PC-3 (cell line): ENCODE measurements around the gene ZNF10. TPM values are rescaled to one million over a fixed set of nuclear protein-coding genes. Genes with fewer than 3 reads are reported as not detected.

Source experiments
- ATAC-seq: fragments of 200-7000 bp; cut with Tn5 transposase; 2 replicates; pipeline ENCODE4 v1.9.1; 2020; ENCODE audit warnings: mild to moderate bottlenecking, moderate library complexity
- BruUV-seq: library from RNA; stranded (reverse); fragments of 400-500 nt; replicated peaks from 2 replicates; lab custom pipeline; 2021; lab: Mats Ljungman, UMichigan
- CTCF ChIA-PET: fragments of 300-600 bp; sonication (Branson Sonifier 250); formaldehyde crosslinking; loops from one replicate; lab custom pipeline; 2022; ENCODE audit warnings: antibody characterized with exemption; lab: Charles Lee
- POLR2A ChIA-PET: fragments of 300-600 bp; sonication (Branson Sonifier 250); formaldehyde crosslinking; loops from one replicate; lab custom pipeline; 2022; ENCODE audit warnings: antibody characterized with exemption; ENCODE audit not compliant: unreplicated experiment; lab: Charles Lee
- DNase-seq: peaks from one replicate; pipeline ENCODE4 v3.0.0-alpha.2; 2015
- H2AFZ ChIP-seq: fragments of 300-600 bp; sonication (generic); 2 replicates; pipeline ENCODE4 v1.6.0; 2016; ENCODE audit warnings: antibody characterized with exemption, low read length
- H3F3A ChIP-seq: fragments of 300-600 bp; sonication (generic); one replicate; pipeline ENCODE4 v1.6.0; 2017; ENCODE audit warnings: antibody characterized with exemption, low read length, control low read depth, mild to moderate bottlenecking; ENCODE audit not compliant: unreplicated experiment
- H3K27ac ChIP-seq: fragments of 300-600 bp; sonication (generic); 2 replicates; pipeline ENCODE4 v1.5.1; 2016; ENCODE audit warnings: mild to moderate bottlenecking, low read length
- H3K27me3 ChIP-seq: fragments of 300-600 bp; sonication (generic); 2 replicates; pipeline ENCODE4 v1.6.1; 2016; ENCODE audit warnings: low read length, mixed read lengths
- H3K36me3 ChIP-seq: fragments of 300-600 bp; sonication (generic); 2 replicates; pipeline ENCODE4 v1.6.1; 2016; ENCODE audit warnings: low read depth, mixed run types, low read length, mixed read lengths
- H3K4me1 ChIP-seq: fragments of 300-600 bp; sonication (generic); 2 replicates; pipeline ENCODE4 v1.5.1; 2016; ENCODE audit warnings: low read length; ENCODE audit not compliant: insufficient read depth
- H3K4me2 ChIP-seq: fragments of 300-600 bp; sonication (generic); 2 replicates; pipeline ENCODE4 v1.6.0; 2016; ENCODE audit warnings: low read length
- H3K4me3 ChIP-seq: fragments of 300-600 bp; sonication (generic); 2 replicates; pipeline ENCODE4 v1.5.1; 2016; ENCODE audit warnings: mild to moderate bottlenecking, low read length, mixed read lengths
- H3K79me2 ChIP-seq: fragments of 300-600 bp; sonication (generic); 2 replicates; pipeline ENCODE4 v1.6.1; 2017; ENCODE audit warnings: low read length, mixed read lengths
- H3K9ac ChIP-seq: fragments of 300-600 bp; sonication (generic); 2 replicates; pipeline ENCODE4 v1.6.0; 2016; ENCODE audit warnings: mild to moderate bottlenecking, low read length
- H3K9me2 ChIP-seq: fragments of 300-600 bp; sonication (generic); replicated peaks from 2 replicates; pipeline ENCODE4 v1.6.1; 2016; ENCODE audit warnings: mixed run types, low read length, mixed read lengths
- H3K9me3 ChIP-seq: fragments of 300-600 bp; sonication (generic); 2 replicates; pipeline ENCODE4 v1.6.1; 2016; ENCODE audit warnings: low read length, mixed read lengths
- H4K20me1 ChIP-seq: fragments of 300-600 bp; sonication (generic); 2 replicates; pipeline ENCODE4 v1.6.1; 2016; ENCODE audit warnings: low read length, mixed read lengths
- EZH2 ChIP-seq: fragments of 300-600 bp; sonication (generic); IDR thresholded peaks from one replicate; pipeline ENCODE4 v1.6.1; 2017; ENCODE audit warnings: antibody characterized with exemption, mild to moderate bottlenecking, low read length; ENCODE audit not compliant: unreplicated experiment
- EZH2phosphoT487 ChIP-seq: fragments of 300-600 bp; sonication (generic); IDR thresholded peaks from 2 replicates; pipeline ENCODE4 v1.6.1; 2018; ENCODE audit warnings: mild to moderate bottlenecking, antibody characterized with exemption, low read length, borderline replicate concordance
- intact Hi-C: fragments of 100-400 bp; cut with micrococcal nuclease; formaldehyde crosslinking; loops from 2 replicates; pipeline ENCODE4 v1.9.0; 2023
- total RNA-seq: library from RNA; depleted of rRNA; stranded (reverse); fragments of >200 nt; gene quantifications from 2 replicates; pipeline ENCODE4 v1.2.3, GENCODE V29; 2014
- TF ChIP-seq, protein P1 (sequence below): fragments of 300-600 bp; sonication (generic); conservative IDR thresholded peaks from 2 replicates; pipeline ENCODE4 v1.5.1; 2017; ENCODE audit warnings: antibody characterized with exemption, low read depth, mild to moderate bottlenecking, low read length

ZNF10 gene
- total RNA-seq, 1 experiment from 2014 or later, result 1.9 TPM

DNA sequence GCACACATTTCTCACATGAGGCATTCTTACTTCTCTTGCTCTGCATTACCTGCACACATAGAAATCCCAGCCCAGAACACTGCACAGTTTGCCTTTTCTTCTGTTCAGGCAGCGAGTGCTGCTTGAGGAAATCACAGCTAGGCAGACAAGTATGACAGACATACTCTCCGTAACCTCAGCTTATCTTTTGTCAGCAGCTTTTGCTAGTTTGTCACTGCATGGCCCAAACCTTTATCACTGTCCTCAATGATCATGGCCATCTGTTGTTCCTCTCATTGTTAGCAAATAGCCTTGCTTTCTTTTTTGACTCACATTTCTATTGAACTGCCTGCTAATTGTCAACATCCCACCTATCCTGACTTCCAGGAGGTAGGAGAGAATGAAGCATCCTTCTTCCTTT lies 5.3 kb downstream of the ZNF10 start:
- CTCF ChIA-PET, result no interaction called here
- Histone ChIP-seq H3K79me2 (no peaks in the 10 kb centered on the region), H3K9me2 (no peaks in the 10 kb centered on the region), H3K9ac (no peak overlapping the region), H3K4me2 (no peak overlapping the region), H4K20me1 (no peaks in the 10 kb centered on the region), H3K27me3 (no peaks in the 10 kb centered on the region), H3K27ac (no peak overlapping the region), H3K9me3 (peaks cover 53% of the 10 kb centered on the region), H3K36me3 (peaks cover 75% of the 10 kb centered on the region), H3K4me3 (no peak overlapping the region), H3K4me1 (no peaks in the 10 kb centered on the region), H2AFZ (no peak overlapping the region), H3F3A (no peaks in the 10 kb centered on the region)
- no TSS peak for BruUV-seq
- no peak for DNase-seq
- TF ChIP-seq EZH2phosphoT487 (no peak), EZH2 (no peak)
- TF ChIP-seq, protein P1, sequence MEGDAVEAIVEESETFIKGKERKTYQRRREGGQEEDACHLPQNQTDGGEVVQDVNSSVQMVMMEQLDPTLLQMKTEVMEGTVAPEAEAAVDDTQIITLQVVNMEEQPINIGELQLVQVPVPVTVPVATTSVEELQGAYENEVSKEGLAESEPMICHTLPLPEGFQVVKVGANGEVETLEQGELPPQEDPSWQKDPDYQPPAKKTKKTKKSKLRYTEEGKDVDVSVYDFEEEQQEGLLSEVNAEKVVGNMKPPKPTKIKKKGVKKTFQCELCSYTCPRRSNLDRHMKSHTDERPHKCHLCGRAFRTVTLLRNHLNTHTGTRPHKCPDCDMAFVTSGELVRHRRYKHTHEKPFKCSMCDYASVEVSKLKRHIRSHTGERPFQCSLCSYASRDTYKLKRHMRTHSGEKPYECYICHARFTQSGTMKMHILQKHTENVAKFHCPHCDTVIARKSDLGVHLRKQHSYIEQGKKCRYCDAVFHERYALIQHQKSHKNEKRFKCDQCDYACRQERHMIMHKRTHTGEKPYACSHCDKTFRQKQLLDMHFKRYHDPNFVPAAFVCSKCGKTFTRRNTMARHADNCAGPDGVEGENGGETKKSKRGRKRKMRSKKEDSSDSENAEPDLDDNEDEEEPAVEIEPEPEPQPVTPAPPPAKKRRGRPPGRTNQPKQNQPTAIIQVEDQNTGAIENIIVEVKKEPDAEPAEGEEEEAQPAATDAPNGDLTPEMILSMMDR, result no peak
- POLR2A ChIA-PET, result no interaction called here
- intact Hi-C loops, result no loop called here
- ATAC-seq, result no peak

DNA sequence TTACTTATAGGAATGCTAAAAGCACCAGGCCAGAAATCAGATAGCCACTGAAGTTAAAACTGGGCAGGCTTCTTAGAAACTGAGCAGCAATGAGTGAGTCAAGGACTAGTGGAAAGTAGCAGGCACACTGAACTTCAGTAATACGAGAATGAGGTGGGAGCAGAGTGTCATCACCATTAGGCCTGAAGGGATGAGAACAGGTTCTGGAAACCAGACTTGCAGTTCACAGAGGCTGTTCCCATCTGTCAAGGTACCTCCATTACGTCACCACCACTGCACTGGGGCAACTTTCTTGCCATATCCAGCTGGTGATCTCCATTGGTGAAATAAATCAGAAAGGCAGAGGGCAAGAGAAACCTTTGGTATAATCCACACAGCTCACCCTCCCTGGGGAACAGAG lies 15.6 kb downstream of the ZNF10 start:
- intact Hi-C loops, result no loop called here
- no peaks in the 10 kb centered on the region for H4K20me1 ChIP-seq
- H3K4me1 ChIP-seq, result no peaks in the 10 kb centered on the region
- no peaks in the 10 kb centered on the region for H3K9me2 ChIP-seq
- peaks cover 33% of the 10 kb centered on the region for H3K9me3 ChIP-seq
- no peak overlapping the region for H3K4me3 ChIP-seq
- no peaks in the 10 kb centered on the region for H3K79me2 ChIP-seq
- H3K36me3 ChIP-seq, result peaks cover 72% of the 10 kb centered on the region
- H2AFZ ChIP-seq, result no peak overlapping the region
- H3K27ac ChIP-seq, result no peak overlapping the region
- CTCF ChIA-PET, result no interaction called here
- ATAC-seq (no peak), DNase-seq (no peak)
- no peaks in the 10 kb centered on the region for H3K27me3 ChIP-seq
- no peak overlapping the region for H3K4me2 ChIP-seq
- no peak for TF ChIP-seq EZH2phosphoT487
- no peak for TF ChIP-seq EZH2
- no peaks in the 10 kb centered on the region for H3F3A ChIP-seq
- BruUV-seq, result no TSS peak
- no peak overlapping the region for H3K9ac ChIP-seq
- POLR2A ChIA-PET, result no interaction called here

DNA sequence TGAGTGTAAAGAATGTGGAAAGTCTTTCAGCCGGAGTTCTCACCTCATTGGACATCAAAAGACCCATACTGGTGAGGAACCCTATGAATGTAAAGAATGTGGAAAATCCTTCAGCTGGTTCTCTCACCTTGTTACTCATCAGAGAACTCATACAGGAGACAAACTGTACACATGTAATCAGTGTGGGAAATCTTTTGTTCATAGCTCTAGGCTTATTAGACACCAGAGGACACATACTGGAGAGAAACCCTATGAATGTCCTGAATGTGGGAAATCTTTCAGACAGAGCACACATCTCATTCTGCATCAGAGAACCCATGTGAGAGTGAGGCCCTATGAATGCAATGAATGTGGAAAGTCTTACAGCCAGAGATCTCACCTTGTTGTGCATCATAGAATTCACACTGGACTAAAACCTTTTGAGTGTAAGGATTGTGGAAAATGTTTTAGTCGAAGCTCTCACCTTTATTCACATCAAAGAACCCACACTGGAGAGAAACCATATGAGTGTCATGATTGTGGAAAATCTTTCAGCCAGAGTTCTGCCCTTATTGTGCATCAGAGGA lies 25.8 kb downstream of the ZNF10 start:
- TF ChIP-seq EZH2, result no peak
- Histone ChIP-seq H3K4me1 (no peaks in the 10 kb centered on the region), H3F3A (no peaks in the 10 kb centered on the region), H3K9me3 (peaks cover 69% of the 10 kb centered on the region), H4K20me1 (no peaks in the 10 kb centered on the region), H3K27me3 (no peaks in the 10 kb centered on the region), H3K4me2 (no peak overlapping the region), H2AFZ (no peak overlapping the region), H3K79me2 (no peaks in the 10 kb centered on the region), H3K36me3 (peaks cover 71% of the 10 kb centered on the region), H3K27ac (no peak overlapping the region), H3K9me2 (no peaks in the 10 kb centered on the region), H3K9ac (no peak overlapping the region), H3K4me3 (no peak overlapping the region; the same call in 1 of the 2 replicates)
- POLR2A ChIA-PET, result no interaction called here
- ATAC-seq (no peak), DNase-seq (no peak)
- intact Hi-C loops, result no loop called here
- BruUV-seq, result no TSS peak
- CTCF ChIA-PET, result no interaction called here

DNA sequence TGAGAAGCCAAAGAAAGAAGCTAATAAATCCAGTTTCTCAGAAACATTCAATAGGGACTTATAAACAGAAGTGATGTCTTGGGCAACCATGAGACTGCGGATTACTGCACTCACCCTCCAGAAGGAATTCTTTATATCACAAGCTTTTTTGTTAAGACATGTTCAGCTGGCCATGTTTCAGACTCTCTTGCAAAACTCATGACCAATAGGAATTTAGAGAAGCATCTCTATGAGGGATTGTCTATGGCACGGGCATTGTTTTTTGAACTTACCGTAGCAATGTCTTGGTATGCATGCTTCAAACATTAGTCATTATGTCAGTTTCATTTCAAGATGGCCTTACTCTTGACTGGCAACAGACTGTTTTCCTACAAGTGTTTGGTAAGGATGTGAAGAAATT lies 35.3 kb downstream of the ZNF10 start:
- Histone ChIP-seq H3K9me2 (no peaks in the 10 kb centered on the region), H3K27ac (no peak overlapping the region), H3K9me3 (peaks cover 39% of the 10 kb centered on the region), H3K4me3 (no peak overlapping the region), H3K4me1 (no peaks in the 10 kb centered on the region), H4K20me1 (no peaks in the 10 kb centered on the region), H3K9ac (no peak overlapping the region), H3K79me2 (no peaks in the 10 kb centered on the region), H3F3A (no peaks in the 10 kb centered on the region), H3K36me3 (no peaks in the 10 kb centered on the region; the same call in 1 of the 2 replicates), H3K4me2 (no peak overlapping the region), H2AFZ (no peak overlapping the region), H3K27me3 (no peaks in the 10 kb centered on the region)
- no peak for DNase-seq
- intact Hi-C loops, result no loop called here
- BruUV-seq, result no TSS peak
- TF ChIP-seq, protein P1, result no peak
- no peak for TF ChIP-seq EZH2phosphoT487
- no peak for TF ChIP-seq EZH2
- POLR2A ChIA-PET, result no interaction called here
- CTCF ChIA-PET, result no interaction called here
- no peak for ATAC-seq
